WTC11 (cell line): Measurements from ENCODE around the gene ZNF670. TPM values are rescaled to one million over a fixed set of nuclear protein-coding genes. Genes with fewer than 3 reads are reported as not detected.
A peak's percentile ranks its signal among the peaks of the same experiment; 100 is the strongest.

Experiments
- ATAC-seq: fragments of 200-7000 bp; cut with Tn5 transposase; 2 replicates; pipeline ENCODE4 v1.10.0; 2021; ENCODE audit warnings: mild to moderate bottlenecking, moderate library complexity
- CTCF ChIA-PET: fragments of 300-600 bp; sonication (Branson Sonifier 250); formaldehyde crosslinking; loops from one replicate; lab custom pipeline; 2021; ENCODE audit warnings: antibody characterized with exemption; lab: Charles Lee
- POLR2A ChIA-PET: fragments of 350-600 bp; sonication (Branson Sonifier 250); formaldehyde crosslinking; loops from one replicate; lab custom pipeline; 2021; ENCODE audit warnings: antibody characterized with exemption; lab: Charles Lee
- DNase-seq: peaks from one replicate; pipeline ENCODE4 v3.0.0; 2021; ENCODE audit warnings: low spot score
- H3K27ac Mint-ChIP-seq: 2 replicates; pipeline ENCODE4 v1.8.0; 2021; ENCODE audit warnings: mixed read lengths
- H3K27me3 Mint-ChIP-seq: 2 replicates; pipeline ENCODE4 v1.8.0; 2021; ENCODE audit warnings: low read depth, mild to moderate bottlenecking, moderate library complexity, mixed read lengths
- H3K36me3 Mint-ChIP-seq: 2 replicates; pipeline ENCODE4 v1.8.0; 2021; ENCODE audit warnings: mixed read lengths
- H3K4me1 Mint-ChIP-seq: 2 replicates; pipeline ENCODE4 v1.8.0; 2022; ENCODE audit warnings: mixed read lengths
- H3K4me3 Mint-ChIP-seq: 2 replicates; pipeline ENCODE4 v1.8.0; 2021; ENCODE audit warnings: mild to moderate bottlenecking, moderate library complexity, mixed read lengths
- H3K9me3 Mint-ChIP-seq: 2 replicates; pipeline ENCODE4 v1.8.0; 2021; ENCODE audit warnings: mixed read lengths
- CREB1 ChIP-seq: sonication (generic); formaldehyde crosslinking; IDR thresholded peaks from 2 replicates; pipeline ENCODE4 v1.8.0; 2023; ENCODE audit warnings: mild to moderate bottlenecking, missing genetic modification reagents
- CREM ChIP-seq: sonication (generic); formaldehyde crosslinking; IDR thresholded peaks from 2 replicates; pipeline ENCODE4 v1.8.1; 2022; ENCODE audit warnings: mild to moderate bottlenecking, missing genetic modification reagents, moderate library complexity
- ELF4 ChIP-seq: sonication (generic); formaldehyde crosslinking; IDR thresholded peaks from 2 replicates; pipeline ENCODE4 v1.8.1; 2022; ENCODE audit warnings: low read depth, mild to moderate bottlenecking, moderate library complexity, missing genetic modification reagents
- ETV6 ChIP-seq: sonication (generic); formaldehyde crosslinking; IDR thresholded peaks from 2 replicates; pipeline ENCODE4 v1.8.1; 2022; ENCODE audit warnings: mild to moderate bottlenecking, missing genetic modification reagents
- FOXJ3 ChIP-seq: sonication (generic); formaldehyde crosslinking; IDR thresholded peaks from 2 replicates; pipeline ENCODE4 v1.9.0; 2021; ENCODE audit warnings: missing genetic modification reagents, mild to moderate bottlenecking, borderline replicate concordance
- FOXP1 ChIP-seq: sonication (generic); formaldehyde crosslinking; IDR thresholded peaks from 2 replicates; pipeline ENCODE4 v1.8.0; 2022; ENCODE audit warnings: missing genetic modification reagents, mild to moderate bottlenecking, moderate library complexity, borderline replicate concordance
- GTF2I ChIP-seq: fragments of 250-450 bp; sonication (Bioruptor Pico); conservative IDR thresholded peaks from 2 replicates; pipeline ENCODE4 v1.4.0; 2021; ENCODE audit warnings: mild to moderate bottlenecking
- NFYB ChIP-seq: sonication (generic); formaldehyde crosslinking; conservative IDR thresholded peaks from 2 replicates; pipeline ENCODE4 v1.8.0; 2022; ENCODE audit warnings: low read depth, missing genetic modification reagents
- SMAD4 ChIP-seq: sonication (generic); formaldehyde crosslinking; IDR thresholded peaks from 2 replicates; pipeline ENCODE4 v1.8.0; 2022; ENCODE audit warnings: mild to moderate bottlenecking, missing genetic modification reagents
- TEAD1 ChIP-seq: sonication (generic); formaldehyde crosslinking; IDR thresholded peaks from 2 replicates; pipeline ENCODE4 v1.8.0; 2022; ENCODE audit warnings: mild to moderate bottlenecking, missing genetic modification reagents
- TEAD4 ChIP-seq: sonication (generic); formaldehyde crosslinking; IDR thresholded peaks from 2 replicates; pipeline ENCODE4 v1.8.0; 2022; ENCODE audit warnings: mild to moderate bottlenecking, missing genetic modification reagents
- TP53 ChIP-seq: sonication (generic); formaldehyde crosslinking; IDR thresholded peaks from 2 replicates; pipeline ENCODE4 v1.8.1; 2023; ENCODE audit warnings: mild to moderate bottlenecking, missing genetic modification reagents
- total RNA-seq: library from RNA; stranded (reverse); gene quantifications from 3 replicates; pipeline ENCODE4 v1.2.3, GENCODE V29; 2021
- TF ChIP-seq, protein P1 (sequence below): sonication (generic); formaldehyde crosslinking; IDR thresholded peaks from 2 replicates; pipeline ENCODE4 v1.8.1; 2023; ENCODE audit warnings: mild to moderate bottlenecking, missing genetic modification reagents, moderate library complexity
- TF ChIP-seq, protein P2 (sequence below): sonication (generic); formaldehyde crosslinking; IDR thresholded peaks from 2 replicates; pipeline ENCODE4 v1.8.0; 2023; ENCODE audit warnings: missing genetic modification reagents
- TF ChIP-seq, protein P3 (sequence below): sonication (generic); formaldehyde crosslinking; IDR thresholded peaks from 2 replicates; pipeline ENCODE4 v1.8.0; 2023; ENCODE audit warnings: missing genetic modification reagents, mild to moderate bottlenecking, borderline replicate concordance
- TF ChIP-seq, protein P4 (sequence below): sonication (generic); formaldehyde crosslinking; IDR thresholded peaks from 2 replicates; pipeline ENCODE4 v1.8.1; 2023; ENCODE audit warnings: mild to moderate bottlenecking, missing genetic modification reagents, borderline replicate concordance
- TF ChIP-seq, protein P5 (sequence below): sonication (generic); formaldehyde crosslinking; IDR thresholded peaks from 2 replicates; pipeline ENCODE4 v1.8.0; 2023; ENCODE audit warnings: mild to moderate bottlenecking, missing genetic modification reagents
- TF ChIP-seq, protein P6 (sequence below): sonication (generic); formaldehyde crosslinking; IDR thresholded peaks from 2 replicates; pipeline ENCODE4 v1.8.1; 2022; ENCODE audit warnings: mild to moderate bottlenecking, moderate library complexity, missing genetic modification reagents

ZNF670 gene
- total RNA-seq, 1 experiment from 2014 or later, result 11.1 TPM

DNA sequence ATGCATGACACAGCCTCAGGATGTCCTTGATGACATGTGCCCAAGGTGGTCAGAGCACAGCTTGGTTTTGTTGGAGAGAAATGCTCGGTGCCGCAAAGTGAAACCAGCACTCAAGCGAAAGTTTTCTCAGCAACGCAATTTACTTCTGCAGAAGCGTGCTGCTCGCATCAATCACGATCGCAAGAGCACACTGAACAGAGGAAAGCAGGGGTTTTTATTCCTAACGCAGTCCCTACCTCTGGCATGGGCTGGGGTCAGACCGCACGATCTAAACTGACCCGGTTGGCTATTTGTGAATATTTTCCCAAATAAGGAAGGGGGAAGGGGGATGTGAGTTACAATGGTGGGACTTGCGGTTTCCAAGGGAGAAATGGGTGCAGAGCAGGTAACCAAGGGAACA lies 26.4 kb upstream of the ZNF670 start:
- ChIA-PET CTCF (interaction anchor here (1.4 to 1.5 kb wide), 2 partner anchors 14 to 42 kb away, joined by 5 read pairs; no protein-coding TSS in a partner anchor), POLR2A (no interaction called here)
- DNase-seq, result no peak
- H3K27ac Mint-ChIP-seq, result peak overlapping the region; percentile 42
- peaks cover 26% of the 10 kb centered on the region for H3K36me3 Mint-ChIP-seq
- no peak for TF ChIP-seq ELF4
- TF ChIP-seq FOXJ3 (CRISPR knock-in tag), result no peak
- TF ChIP-seq TEAD1 (CRISPR knock-in tag), result no peak
- TF ChIP-seq SMAD4, result no peak
- TF ChIP-seq, protein P1, sequence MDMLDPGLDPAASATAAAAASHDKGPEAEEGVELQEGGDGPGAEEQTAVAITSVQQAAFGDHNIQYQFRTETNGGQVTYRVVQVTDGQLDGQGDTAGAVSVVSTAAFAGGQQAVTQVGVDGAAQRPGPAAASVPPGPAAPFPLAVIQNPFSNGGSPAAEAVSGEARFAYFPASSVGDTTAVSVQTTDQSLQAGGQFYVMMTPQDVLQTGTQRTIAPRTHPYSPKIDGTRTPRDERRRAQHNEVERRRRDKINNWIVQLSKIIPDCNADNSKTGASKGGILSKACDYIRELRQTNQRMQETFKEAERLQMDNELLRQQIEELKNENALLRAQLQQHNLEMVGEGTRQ (CRISPR knock-in tag), result no peak
- TF ChIP-seq, protein P2, sequence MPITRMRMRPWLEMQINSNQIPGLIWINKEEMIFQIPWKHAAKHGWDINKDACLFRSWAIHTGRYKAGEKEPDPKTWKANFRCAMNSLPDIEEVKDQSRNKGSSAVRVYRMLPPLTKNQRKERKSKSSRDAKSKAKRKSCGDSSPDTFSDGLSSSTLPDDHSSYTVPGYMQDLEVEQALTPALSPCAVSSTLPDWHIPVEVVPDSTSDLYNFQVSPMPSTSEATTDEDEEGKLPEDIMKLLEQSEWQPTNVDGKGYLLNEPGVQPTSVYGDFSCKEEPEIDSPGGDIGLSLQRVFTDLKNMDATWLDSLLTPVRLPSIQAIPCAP (CRISPR knock-in tag), result no peak
- TF ChIP-seq TP53 (CRISPR knock-in tag), result no peak
- TF ChIP-seq, protein P3, sequence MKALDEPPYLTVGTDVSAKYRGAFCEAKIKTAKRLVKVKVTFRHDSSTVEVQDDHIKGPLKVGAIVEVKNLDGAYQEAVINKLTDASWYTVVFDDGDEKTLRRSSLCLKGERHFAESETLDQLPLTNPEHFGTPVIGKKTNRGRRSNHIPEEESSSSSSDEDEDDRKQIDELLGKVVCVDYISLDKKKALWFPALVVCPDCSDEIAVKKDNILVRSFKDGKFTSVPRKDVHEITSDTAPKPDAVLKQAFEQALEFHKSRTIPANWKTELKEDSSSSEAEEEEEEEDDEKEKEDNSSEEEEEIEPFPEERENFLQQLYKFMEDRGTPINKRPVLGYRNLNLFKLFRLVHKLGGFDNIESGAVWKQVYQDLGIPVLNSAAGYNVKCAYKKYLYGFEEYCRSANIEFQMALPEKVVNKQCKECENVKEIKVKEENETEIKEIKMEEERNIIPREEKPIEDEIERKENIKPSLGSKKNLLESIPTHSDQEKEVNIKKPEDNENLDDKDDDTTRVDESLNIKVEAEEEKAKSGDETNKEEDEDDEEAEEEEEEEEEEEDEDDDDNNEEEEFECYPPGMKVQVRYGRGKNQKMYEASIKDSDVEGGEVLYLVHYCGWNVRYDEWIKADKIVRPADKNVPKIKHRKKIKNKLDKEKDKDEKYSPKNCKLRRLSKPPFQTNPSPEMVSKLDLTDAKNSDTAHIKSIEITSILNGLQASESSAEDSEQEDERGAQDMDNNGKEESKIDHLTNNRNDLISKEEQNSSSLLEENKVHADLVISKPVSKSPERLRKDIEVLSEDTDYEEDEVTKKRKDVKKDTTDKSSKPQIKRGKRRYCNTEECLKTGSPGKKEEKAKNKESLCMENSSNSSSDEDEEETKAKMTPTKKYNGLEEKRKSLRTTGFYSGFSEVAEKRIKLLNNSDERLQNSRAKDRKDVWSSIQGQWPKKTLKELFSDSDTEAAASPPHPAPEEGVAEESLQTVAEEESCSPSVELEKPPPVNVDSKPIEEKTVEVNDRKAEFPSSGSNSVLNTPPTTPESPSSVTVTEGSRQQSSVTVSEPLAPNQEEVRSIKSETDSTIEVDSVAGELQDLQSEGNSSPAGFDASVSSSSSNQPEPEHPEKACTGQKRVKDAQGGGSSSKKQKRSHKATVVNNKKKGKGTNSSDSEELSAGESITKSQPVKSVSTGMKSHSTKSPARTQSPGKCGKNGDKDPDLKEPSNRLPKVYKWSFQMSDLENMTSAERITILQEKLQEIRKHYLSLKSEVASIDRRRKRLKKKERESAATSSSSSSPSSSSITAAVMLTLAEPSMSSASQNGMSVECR (CRISPR knock-in tag), result no peak
- no peak for TF ChIP-seq GTF2I (CRISPR knock-in tag)
- TF ChIP-seq, protein P4, sequence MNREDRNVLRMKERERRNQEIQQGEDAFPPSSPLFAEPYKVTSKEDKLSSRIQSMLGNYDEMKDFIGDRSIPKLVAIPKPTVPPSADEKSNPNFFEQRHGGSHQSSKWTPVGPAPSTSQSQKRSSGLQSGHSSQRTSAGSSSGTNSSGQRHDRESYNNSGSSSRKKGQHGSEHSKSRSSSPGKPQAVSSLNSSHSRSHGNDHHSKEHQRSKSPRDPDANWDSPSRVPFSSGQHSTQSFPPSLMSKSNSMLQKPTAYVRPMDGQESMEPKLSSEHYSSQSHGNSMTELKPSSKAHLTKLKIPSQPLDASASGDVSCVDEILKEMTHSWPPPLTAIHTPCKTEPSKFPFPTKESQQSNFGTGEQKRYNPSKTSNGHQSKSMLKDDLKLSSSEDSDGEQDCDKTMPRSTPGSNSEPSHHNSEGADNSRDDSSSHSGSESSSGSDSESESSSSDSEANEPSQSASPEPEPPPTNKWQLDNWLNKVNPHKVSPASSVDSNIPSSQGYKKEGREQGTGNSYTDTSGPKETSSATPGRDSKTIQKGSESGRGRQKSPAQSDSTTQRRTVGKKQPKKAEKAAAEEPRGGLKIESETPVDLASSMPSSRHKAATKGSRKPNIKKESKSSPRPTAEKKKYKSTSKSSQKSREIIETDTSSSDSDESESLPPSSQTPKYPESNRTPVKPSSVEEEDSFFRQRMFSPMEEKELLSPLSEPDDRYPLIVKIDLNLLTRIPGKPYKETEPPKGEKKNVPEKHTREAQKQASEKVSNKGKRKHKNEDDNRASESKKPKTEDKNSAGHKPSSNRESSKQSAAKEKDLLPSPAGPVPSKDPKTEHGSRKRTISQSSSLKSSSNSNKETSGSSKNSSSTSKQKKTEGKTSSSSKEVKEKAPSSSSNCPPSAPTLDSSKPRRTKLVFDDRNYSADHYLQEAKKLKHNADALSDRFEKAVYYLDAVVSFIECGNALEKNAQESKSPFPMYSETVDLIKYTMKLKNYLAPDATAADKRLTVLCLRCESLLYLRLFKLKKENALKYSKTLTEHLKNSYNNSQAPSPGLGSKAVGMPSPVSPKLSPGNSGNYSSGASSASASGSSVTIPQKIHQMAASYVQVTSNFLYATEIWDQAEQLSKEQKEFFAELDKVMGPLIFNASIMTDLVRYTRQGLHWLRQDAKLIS (CRISPR knock-in tag), result no peak
- H3K9me3 Mint-ChIP-seq, result peaks cover 9% of the 10 kb centered on the region; the same call in 1 of the 2 replicates
- H3K4me1 Mint-ChIP-seq, result peaks cover 28% of the 10 kb centered on the region
- peaks cover 27% of the 10 kb centered on the region for H3K27me3 Mint-ChIP-seq
- H3K4me3 Mint-ChIP-seq, result peak overlapping the region; percentile 59
- no peak for ATAC-seq

DNA sequence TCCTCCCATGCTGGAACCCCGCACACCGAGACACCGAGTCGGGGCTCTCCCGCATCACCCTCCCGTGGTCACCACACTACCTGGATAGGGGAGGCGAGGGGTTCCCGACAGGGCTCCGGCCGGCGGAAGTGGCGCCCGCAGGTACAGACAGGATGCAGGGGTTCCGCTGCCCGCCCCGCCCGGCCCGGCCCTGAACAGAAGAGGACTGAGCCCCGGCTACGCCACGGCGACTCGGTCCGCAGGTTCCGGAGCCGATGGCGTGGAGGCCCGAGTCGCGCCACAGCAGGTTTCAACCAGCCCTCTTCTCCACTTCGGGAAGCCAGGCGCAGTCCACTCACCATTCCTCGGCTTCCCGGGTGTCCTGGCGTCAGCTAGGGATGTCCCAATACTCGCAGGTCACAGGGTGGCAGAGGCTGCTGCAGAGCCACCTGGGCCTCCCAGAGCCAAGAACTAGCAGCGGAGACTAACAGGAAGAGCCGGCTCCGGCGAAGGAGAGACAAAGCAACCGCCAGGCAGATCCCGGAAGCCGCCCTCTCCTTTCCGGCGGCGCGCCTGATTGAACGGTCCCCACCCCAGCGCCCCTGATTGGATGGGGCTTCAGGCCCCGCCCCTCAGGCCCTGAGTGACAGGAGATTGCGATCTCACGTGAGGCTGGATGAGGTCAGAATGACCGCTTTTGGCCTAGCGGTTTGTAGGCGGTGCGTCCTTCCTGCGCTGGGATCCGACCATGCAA lies 25.4 kb upstream of the ZNF670 start, which contains the start of gene ZNF669:
TSS of gene ZNF669 (minus strand) at position 498 of the 733 bp plus-strand sequence. CDS start at position 341, 157 bp downstream.
- H3K4me3 Mint-ChIP-seq, result peak within 1 kb of the TSS; percentile 93
- peaks cover 18% of the 10 kb centered on the region for H3K27me3 Mint-ChIP-seq
- H3K4me1 Mint-ChIP-seq, result peaks cover 28% of the 10 kb centered on the region
- H3K9me3 Mint-ChIP-seq, result peaks cover 9% of the 10 kb centered on the region; the same call in 1 of the 2 replicates
- H3K27ac Mint-ChIP-seq, result peak within 1 kb of the TSS; percentile 97
- ChIA-PET CTCF (interaction anchor here (0.6 to 1.4 kb wide), 2 partner anchors 43 to 344 kb away, joined by 3 to 5 read pairs; no protein-coding TSS in a partner anchor), POLR2A (no interaction called here)
- peaks cover 28% of the 10 kb centered on the region for H3K36me3 Mint-ChIP-seq
- peak; percentile 99 for DNase-seq
- peak; percentile 96 for ATAC-seq
- peak; percentile 94 for TF ChIP-seq ETV6 (CRISPR knock-in tag)
- TF ChIP-seq CREM (CRISPR knock-in tag), result no peak; the same call in 1 of the 2 replicates
- TF ChIP-seq, protein P1 (CRISPR knock-in tag), result peak; percentile 84
- TF ChIP-seq, protein P5, sequence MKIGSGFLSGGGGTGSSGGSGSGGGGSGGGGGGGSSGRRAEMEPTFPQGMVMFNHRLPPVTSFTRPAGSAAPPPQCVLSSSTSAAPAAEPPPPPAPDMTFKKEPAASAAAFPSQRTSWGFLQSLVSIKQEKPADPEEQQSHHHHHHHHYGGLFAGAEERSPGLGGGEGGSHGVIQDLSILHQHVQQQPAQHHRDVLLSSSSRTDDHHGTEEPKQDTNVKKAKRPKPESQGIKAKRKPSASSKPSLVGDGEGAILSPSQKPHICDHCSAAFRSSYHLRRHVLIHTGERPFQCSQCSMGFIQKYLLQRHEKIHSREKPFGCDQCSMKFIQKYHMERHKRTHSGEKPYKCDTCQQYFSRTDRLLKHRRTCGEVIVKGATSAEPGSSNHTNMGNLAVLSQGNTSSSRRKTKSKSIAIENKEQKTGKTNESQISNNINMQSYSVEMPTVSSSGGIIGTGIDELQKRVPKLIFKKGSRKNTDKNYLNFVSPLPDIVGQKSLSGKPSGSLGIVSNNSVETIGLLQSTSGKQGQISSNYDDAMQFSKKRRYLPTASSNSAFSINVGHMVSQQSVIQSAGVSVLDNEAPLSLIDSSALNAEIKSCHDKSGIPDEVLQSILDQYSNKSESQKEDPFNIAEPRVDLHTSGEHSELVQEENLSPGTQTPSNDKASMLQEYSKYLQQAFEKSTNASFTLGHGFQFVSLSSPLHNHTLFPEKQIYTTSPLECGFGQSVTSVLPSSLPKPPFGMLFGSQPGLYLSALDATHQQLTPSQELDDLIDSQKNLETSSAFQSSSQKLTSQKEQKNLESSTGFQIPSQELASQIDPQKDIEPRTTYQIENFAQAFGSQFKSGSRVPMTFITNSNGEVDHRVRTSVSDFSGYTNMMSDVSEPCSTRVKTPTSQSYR (CRISPR knock-in tag), result 0 out of 2 replicates have a peak, but pooled peaks have one; percentile 41
- peak; percentile 60; the same call in 1 of the 2 replicates for TF ChIP-seq TEAD4 (CRISPR knock-in tag)
- TF ChIP-seq FOXP1 (CRISPR knock-in tag), result peak; percentile 86
- TF ChIP-seq, protein P6, sequence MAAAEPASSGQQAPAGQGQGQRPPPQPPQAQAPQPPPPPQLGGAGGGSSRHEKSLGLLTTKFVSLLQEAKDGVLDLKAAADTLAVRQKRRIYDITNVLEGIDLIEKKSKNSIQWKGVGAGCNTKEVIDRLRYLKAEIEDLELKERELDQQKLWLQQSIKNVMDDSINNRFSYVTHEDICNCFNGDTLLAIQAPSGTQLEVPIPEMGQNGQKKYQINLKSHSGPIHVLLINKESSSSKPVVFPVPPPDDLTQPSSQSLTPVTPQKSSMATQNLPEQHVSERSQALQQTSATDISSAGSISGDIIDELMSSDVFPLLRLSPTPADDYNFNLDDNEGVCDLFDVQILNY (CRISPR knock-in tag), result peak; percentile 20; the same call in 1 of the 2 replicates
- TF ChIP-seq CREB1 (CRISPR knock-in tag), result peak; percentile 72; the same call in 1 of the 2 replicates
- peak; percentile 91 for TF ChIP-seq NFYB (CRISPR knock-in tag)
